Neutrophil (primary cell): ENCODE data around the gene CSTF3.
A peak's percentile ranks its signal among the peaks of the same experiment; 100 is the strongest.

Experiments used
- H3K27ac ChIP-seq: fragments of 200-600 bp; sonication (generic); 2 replicates; pipeline ENCODE4 v1.5.1; 2016; ENCODE audit warnings: mild to moderate bottlenecking, moderate library complexity
- H3K27me3 ChIP-seq: fragments of 200-600 bp; sonication (generic); 2 replicates; pipeline ENCODE4 v1.6.0; 2016; ENCODE audit warnings: mild to moderate bottlenecking
- H3K36me3 ChIP-seq: fragments of 200-600 bp; sonication (generic); 2 replicates; pipeline ENCODE4 v1.5.1; 2017
- H3K4me1 ChIP-seq, 2 experiments: fragments of 200-600 bp in 1 of 2; sonication (generic) in 1 of 2; 1 replicate in 1 of 2; 2 replicates in 1 of 2; pipeline versions ENCODE4 v1.5.1 to v1.6.1; 2013 to 2016; ENCODE audit warnings: low read depth in 1 of 2, low read length in 1 of 2, mild to moderate bottlenecking in 1 of 2, moderate library complexity in 1 of 2; ENCODE audit not compliant: control insufficient read depth in 1 of 2, insufficient read depth in 1 of 2
- H3K4me3 ChIP-seq, 2 experiments: fragments of 200-600 bp in 1 of 2; sonication (generic) in 1 of 2; 1 replicate in 1 of 2; 2 replicates in 1 of 2; pipeline ENCODE4 v1.5.1; 2013 to 2016; ENCODE audit warnings: low read depth in 1 of 2, low read length in 1 of 2, mild to moderate bottlenecking in 1 of 2, moderate library complexity in 1 of 2
- H3K9me3 ChIP-seq: fragments of 200-600 bp; sonication (generic); 2 replicates; pipeline ENCODE4 v1.5.1; 2016
- CTCF ChIP-seq: fragments of 200-600 bp; sonication (generic); IDR thresholded peaks from 2 replicates; pipeline ENCODE4 v1.5.1; 2016; ENCODE audit warnings: antibody characterized with exemption

CSTF3 gene

GRCh38 chr11:33094157-33094556 lies 67.1 kb downstream of the CSTF3 start:
- Histone ChIP-seq H3K36me3 (peaks cover 62% of the 10 kb centered on the region), H3K27ac (no peak overlapping the region), H3K4me1 (no peaks in the 10 kb centered on the region), H3K9me3 (no peaks in the 10 kb centered on the region), H3K27me3 (no peaks in the 10 kb centered on the region), H3K4me3 (no peak overlapping the region)
- no peak for TF ChIP-seq CTCF

GRCh38 chr11:33089776-33090175 lies 71.5 kb downstream of the CSTF3 start:
- no peak for TF ChIP-seq CTCF
- H3K4me3 ChIP-seq, result no peak overlapping the region
- H3K27me3 ChIP-seq, result no peaks in the 10 kb centered on the region
- H3K9me3 ChIP-seq, result no peaks in the 10 kb centered on the region
- no peak overlapping the region for H3K27ac ChIP-seq
- H3K4me1 ChIP-seq, result no peaks in the 10 kb centered on the region
- H3K36me3 ChIP-seq, result peaks cover 47% of the 10 kb centered on the region

- Histone ChIP-seq H3K36me3 (peaks cover 70% of the 10 kb centered on the region), H3K4me1 (no peaks in the 10 kb centered on the region), H3K27me3 (no peaks in the 10 kb centered on the region), H3K4me3 (no peak overlapping the region), H3K27ac (peak overlapping the region; percentile 0), H3K9me3 (no peaks in the 10 kb centered on the region)
- TF ChIP-seq CTCF, result no peak
Observed at GRCh38 chr11:33086017-33086416, 75.3 kb downstream of the CSTF3 start.

GRCh38 chr11:33083918-33084317 lies 77.4 kb downstream of the CSTF3 start:
- Histone ChIP-seq H3K9me3 (no peaks in the 10 kb centered on the region), H3K4me1 (no peaks in the 10 kb centered on the region), H3K4me3 (no peak overlapping the region), H3K36me3 (peaks cover 72% of the 10 kb centered on the region), H3K27ac (no peak overlapping the region), H3K27me3 (no peaks in the 10 kb centered on the region)
- no peak for TF ChIP-seq CTCF

DNA sequence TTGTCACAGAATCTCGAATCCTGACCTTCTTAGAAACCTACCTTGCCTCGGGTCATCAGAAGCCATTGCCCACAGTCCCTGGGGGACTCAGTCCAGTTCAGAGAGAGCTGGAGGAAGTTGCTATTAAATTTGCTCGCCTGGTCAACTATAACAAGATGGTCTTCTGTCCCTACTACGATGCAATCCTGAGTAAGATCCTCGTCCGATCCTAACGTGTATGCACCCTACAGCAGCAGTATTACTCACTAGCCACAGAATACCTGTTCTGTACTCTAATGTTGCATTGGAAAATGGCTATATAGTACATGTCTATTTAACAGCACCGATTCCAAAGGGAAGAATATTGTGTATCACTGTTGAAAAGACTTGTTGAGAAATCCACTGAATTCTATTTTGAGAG lies 88.8 kb downstream of the CSTF3 start:
- Histone ChIP-seq H3K27me3 (no peaks in the 10 kb centered on the region), H3K27ac (no peak overlapping the region), H3K4me3 (no peak overlapping the region), H3K36me3 (peaks cover 95% of the 10 kb centered on the region), H3K4me1 (no peaks in the 10 kb centered on the region), H3K9me3 (no peaks in the 10 kb centered on the region)
- TF ChIP-seq CTCF, result no peak
